GM12865 (cell line): ENCODE measurements around the gene ELF5.

Experiments
- DNase-seq: peaks from one replicate; pipeline ENCODE4 v3.0.0; 2010; ENCODE audit warnings: low read depth
- H3K4me3 ChIP-seq: 2 replicates; pipeline ENCODE4 v1.5.1; 2011; ENCODE audit warnings: mild to moderate bottlenecking, low read depth, low read length, control low read depth
- CTCF ChIP-seq: IDR thresholded peaks from 2 replicates; pipeline ENCODE4 v1.5.1; 2011; ENCODE audit warnings: low read length, control low read depth, low read depth, inconsistent platforms; ENCODE audit not compliant: insufficient read depth; ENCODE audit errors: missing control alignments

ELF5 gene

DNA sequence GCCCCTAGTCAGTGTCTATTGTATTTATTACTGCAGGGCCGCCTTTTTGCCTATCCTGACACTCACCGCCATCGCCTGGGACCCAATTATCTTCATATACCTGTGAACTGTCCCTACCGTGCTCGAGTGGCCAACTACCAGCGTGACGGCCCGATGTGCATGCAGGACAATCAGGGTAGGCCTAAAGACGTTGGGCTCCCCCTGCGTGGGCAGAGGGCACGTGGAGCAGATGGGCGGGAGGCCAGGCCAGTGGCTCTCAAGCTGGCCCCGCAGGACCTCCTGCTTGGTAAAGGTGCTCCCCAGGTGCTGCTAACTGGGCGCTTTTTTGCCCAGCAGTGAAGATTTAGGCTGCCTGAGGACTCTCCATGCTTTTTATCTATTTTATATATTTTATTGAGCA lies 52.4 kb downstream of the ELF5 start:
- DNase-seq, result no peak
- no peak overlapping the region for H3K4me3 ChIP-seq
- no peak for TF ChIP-seq CTCF

- H3K4me3 ChIP-seq, result no peak overlapping the region
- DNase-seq, result no peak
- no peak for TF ChIP-seq CTCF
These were observed 53.3 kb downstream of the ELF5 start for GRCh38 chr11:34460278-34460677.

DNA sequence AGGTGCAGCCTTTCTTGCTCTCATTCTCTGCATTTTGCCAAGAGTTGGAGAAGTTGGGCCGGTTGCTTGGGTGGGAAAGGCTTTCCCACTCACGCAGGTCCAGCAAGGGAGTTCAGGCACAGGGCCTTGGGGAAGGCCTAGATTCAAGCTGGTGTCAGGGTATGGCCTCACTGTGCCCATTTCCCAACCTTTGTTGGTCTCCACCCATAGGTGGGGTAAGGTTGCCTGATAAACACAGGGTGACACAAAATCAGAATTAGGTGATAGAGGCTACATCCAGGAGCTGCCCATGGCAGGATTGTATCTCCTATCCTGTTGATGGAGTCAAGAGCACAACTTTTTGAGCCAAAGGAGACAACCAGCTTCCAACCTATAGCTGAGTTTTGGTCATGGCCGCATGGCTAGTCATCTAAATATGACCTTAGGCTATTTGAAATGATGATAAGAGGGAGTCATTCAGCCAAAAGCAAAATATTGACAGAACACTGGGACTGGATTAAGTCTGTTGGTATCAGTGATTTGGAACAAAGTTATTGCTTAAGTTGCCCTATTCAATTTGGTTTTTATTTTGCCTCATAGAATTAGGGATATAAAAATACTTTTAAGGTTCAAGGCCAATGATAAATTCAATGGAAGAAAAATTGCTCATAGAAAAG lies 54.0 kb downstream of the ELF5 start:
- H3K4me3 ChIP-seq, result no peak overlapping the region
- TF ChIP-seq CTCF, result no peak
- DNase-seq, result no peak

DNA sequence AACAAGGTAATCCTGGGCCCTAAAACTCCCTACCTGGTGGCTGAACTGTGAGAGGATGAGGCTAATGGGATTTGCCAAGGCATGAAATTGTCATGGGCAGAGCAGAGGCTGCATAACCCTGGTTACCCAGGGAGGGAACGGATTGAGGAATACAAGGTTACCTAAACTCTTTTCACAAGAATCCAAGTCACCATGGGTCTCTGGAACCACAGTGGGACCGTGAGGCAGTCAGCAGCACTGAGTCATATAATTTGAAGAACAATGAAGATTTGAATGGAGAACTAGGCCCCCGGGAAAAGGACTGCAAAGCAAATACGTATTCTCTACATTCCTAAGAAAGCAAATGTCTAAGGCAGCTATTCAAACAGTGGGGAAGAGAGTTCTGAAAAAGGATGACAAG lies 55.1 kb downstream of the ELF5 start:
- no peak for TF ChIP-seq CTCF
- H3K4me3 ChIP-seq, result no peak overlapping the region
- DNase-seq, result no peak

DNA sequence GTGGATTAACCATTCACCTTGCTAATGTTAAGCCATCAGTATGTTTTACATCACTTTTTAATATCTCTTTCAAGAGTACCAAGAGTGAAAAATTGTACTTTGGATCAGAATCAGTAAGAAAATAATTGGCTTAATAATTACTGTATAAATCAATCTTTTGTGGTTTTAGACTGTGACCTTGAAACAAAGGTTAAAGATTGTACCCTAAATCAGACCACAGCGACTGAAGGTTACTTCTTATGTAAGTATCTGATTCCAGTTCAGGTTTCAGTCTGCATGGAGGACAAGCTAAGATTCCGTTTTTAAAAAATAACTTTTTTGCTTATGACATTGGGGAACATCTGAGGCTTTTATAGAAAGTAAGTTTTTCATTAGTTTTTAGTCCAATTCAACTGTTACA lies 56.0 kb downstream of the ELF5 start:
- DNase-seq, result no peak
- H3K4me3 ChIP-seq, result no peak overlapping the region
- no peak for TF ChIP-seq CTCF

GRCh38 chr11:34454308-34455032 lies 59.1 kb downstream of the ELF5 start:
- no peak for DNase-seq
- H3K4me3 ChIP-seq, result no peak overlapping the region
- no peak for TF ChIP-seq CTCF

DNA sequence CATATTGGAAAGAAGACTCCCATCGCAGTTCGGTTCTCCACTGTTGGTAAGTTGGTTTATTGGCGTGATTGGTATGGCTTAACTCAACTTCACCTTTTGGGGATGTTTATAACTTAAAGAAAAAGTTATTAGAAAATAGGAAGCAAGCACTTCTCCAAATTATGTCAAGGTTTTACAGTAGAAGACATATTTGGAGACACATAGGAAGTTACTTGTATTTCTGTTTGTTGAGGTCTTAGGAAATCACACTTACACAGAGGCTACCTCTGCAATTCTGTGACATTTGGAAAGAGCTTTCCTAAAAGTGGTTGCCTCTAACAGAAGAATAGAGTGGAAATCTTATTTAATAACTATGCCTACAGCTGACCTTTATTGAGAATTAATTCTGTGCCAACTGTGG lies 62.5 kb downstream of the ELF5 start:
- TF ChIP-seq CTCF, result no peak
- no peak for DNase-seq
- H3K4me3 ChIP-seq, result no peak overlapping the region
